Spleen (tissue), 11 donors: ENCODE data around the gene CRK. TPM values are rescaled to one million over a fixed set of nuclear protein-coding genes. Genes with fewer than 3 reads are reported as not detected.
A peak's percentile ranks its signal among the peaks of the same experiment; 100 is the strongest.

Source experiments
- DNase-seq: peaks from one replicate; pipeline ENCODE4 v3.0.0-alpha.2; 2020
- H3K27ac ChIP-seq, 8 donors: fragments of 200-600 bp; sonication (generic) in 7 of 8; 1 replicate in 4 of 8; 2 replicates in 4 of 8; pipeline versions ENCODE4 v1.5.0 to v1.8.0; 2016 to 2021; ENCODE audit warnings: inconsistent platforms in 4 of 8, mild to moderate bottlenecking in 4 of 8, moderate library complexity in 1 of 8
- H3K27me3 ChIP-seq, 7 donors: fragments of 200-600 bp; sonication (generic) in 6 of 7; replicated peaks in 1 of 7; 1 replicate in 4 of 7; 2 replicates in 3 of 7; pipeline versions ENCODE4 v1.5.0 to v1.8.0; 2016 to 2021; ENCODE audit warnings: inconsistent platforms in 3 of 7, mild to moderate bottlenecking in 1 of 7
- H3K36me3 ChIP-seq, 6 donors: fragments of 200-600 bp; sonication (generic) in 5 of 6; 1 replicate in 4 of 6; 2 replicates in 2 of 6; pipeline versions ENCODE4 v1.5.0 to v1.8.0; 2016 to 2021; ENCODE audit warnings: inconsistent platforms in 2 of 6
- H3K4me1 ChIP-seq, 6 donors: fragments of 200-600 bp; sonication (generic) in 5 of 6; 1 replicate in 3 of 6; 2 replicates in 3 of 6; pipeline versions ENCODE4 v1.5.0 to v1.8.0; 2016 to 2021; ENCODE audit warnings: inconsistent platforms in 3 of 6
- H3K4me3 ChIP-seq, 8 donors: fragments of 200-600 bp; sonication (generic) in 7 of 8; 1 replicate in 4 of 8; 2 replicates in 4 of 8; pipeline versions ENCODE4 v1.5.0 to v1.8.0; 2016 to 2021; ENCODE audit warnings: inconsistent platforms in 4 of 8, mild to moderate bottlenecking in 4 of 8, moderate library complexity in 2 of 8
- H3K9me3 ChIP-seq, 8 donors: fragments of 200-600 bp; sonication (generic) in 7 of 8; 1 replicate in 4 of 8; 2 replicates in 4 of 8; pipeline versions ENCODE4 v1.5.0 to v1.8.0; 2016 to 2021; ENCODE audit warnings: inconsistent platforms in 4 of 8
- POLR2A ChIP-seq, 3 donors: fragments of 450-650 bp; IDR thresholded peaks; one replicate each; pipeline ENCODE4 v1.5.1; 2017; ENCODE audit warnings: antibody characterized with exemption in 3 of 3, mild to moderate bottlenecking in 1 of 3
- POLR2AphosphoS5 ChIP-seq, 3 donors: sonication (generic); formaldehyde crosslinking; IDR thresholded peaks; one replicate each; pipeline ENCODE4 v1.5.1; 2017; ENCODE audit warnings: antibody characterized with exemption in 3 of 3
- WGBS, 5 donors: extraction: QIAGEN DNeasy Blood & Tissue Kit in 3 of 5; methylation state at CpG; one replicate each; pipeline versions ENCODE4 v1.1.5 to v1.1.7; 2013 to 2018; 5-methylcytosine and 5-hydroxymethylcytosine counted together
- intact Hi-C: fragments of 100-400 bp; cut with DNase I; formaldehyde crosslinking; loops from one replicate; pipeline ENCODE4 v1.15.0; 2023; ENCODE audit warnings: low total_unique reads
- polyA plus RNA-seq, 3 donors: library from polyadenylated mRNA; stranded (reverse); fragments of 200-250 nt; gene quantifications; one replicate each; pipeline ENCODE4 v1.2.1, GENCODE V29; 2013
- total RNA-seq, 7 donors: library from RNA; depleted of rRNA in 3 of 7; stranded (reverse); fragments of >200 nt in 3 of 7; fragmentation: NEBNext Ultra II Directional in 4 of 7; extraction: Animal tissue kit (Norgen Biotek cat#: 25700) in 4 of 7; gene quantifications; one replicate each; pipeline versions ENCODE4 v1.1.0 to v1.2.1, GENCODE V29; 2016 to 2021
- donor health status: healthy with polysubstance abuse.
- donor health status: DM: no; HTN: no; CAD: no; lungs with moderate emphysema.
- donor health status: DM: no; HTN: no; CAD: no.
- donor health status: Bipolar disorder and iron deficiency.
- donor health status: healthy.
- donor health status: DM: no; HTN: no; CAD: no.
- donor health status: DM: yes; HTN: yes; CAD: no.

Gene CRK
- total and polyA plus RNA-seq, 10 donors = 11.7 to 54.6 (median 43.4) TPM

DNA sequence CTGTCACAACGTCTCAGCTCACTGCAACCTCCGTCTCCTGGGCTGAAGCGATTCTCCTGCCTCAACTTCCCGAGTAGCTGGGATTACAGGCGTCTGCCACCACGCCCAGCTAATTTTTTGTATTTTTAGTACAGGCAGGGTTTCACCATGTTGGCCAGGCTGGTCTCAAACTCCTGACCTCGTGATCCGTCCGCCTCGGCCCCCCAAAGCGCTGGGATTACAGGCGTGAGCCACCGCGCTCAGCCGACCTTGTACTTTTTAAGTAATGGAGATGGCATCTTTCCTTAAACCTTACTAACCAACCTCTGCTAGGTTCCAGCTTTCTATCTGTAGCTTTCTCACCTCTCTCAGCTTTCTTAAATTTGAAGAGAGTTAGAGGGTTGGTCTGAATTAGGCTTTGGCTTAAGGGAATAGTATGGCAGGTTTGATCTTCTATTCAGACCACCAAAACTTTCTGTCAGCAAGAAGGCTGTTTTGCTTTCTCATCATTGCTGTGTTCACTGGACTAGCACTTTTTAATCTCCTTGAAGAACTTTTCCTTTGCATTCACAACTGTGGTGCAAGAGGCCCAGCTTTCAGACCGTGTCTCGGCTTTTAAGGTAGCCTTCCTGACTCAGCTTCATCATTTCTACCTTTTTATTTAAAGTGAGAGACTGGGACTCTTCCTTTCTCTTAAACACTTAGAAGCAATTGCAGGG is 84.0 kb downstream of the CRK start:
- WGBS, 5 donors = 80 to 92% (median 84%) methylated on average over 17 of the region's 17 CpGs
- Histone ChIP-seq H3K27me3 (no peaks in the 10 kb centered on the region), H3K9me3 (no peaks in the 10 kb centered on the region), H3K4me3 (no peak overlapping the region), H3K36me3 (peaks cover 0 to 33% (median 9%) of the 10 kb centered on the region in 6 donors), H3K27ac (no peak overlapping the region), H3K4me1 (peaks cover 49 to 100% (median 95%) of the 10 kb centered on the region in 6 donors)
- DNase-seq = no peak
- intact Hi-C loops = no loop called here
- TF ChIP-seq POLR2AphosphoS5 (IDR thresholded peaks at IDR 0.05) (peak in 1 of 3 donors; percentile 51), POLR2A (IDR thresholded peaks at IDR 0.05) (no peak)

Other genes starting within 250 kb of the CRK start
- gene BHLHA9, start 185.8 kb downstream of the CRK start, total RNA-seq = not detected
- gene BHLHA9, start 185.8 kb downstream of the CRK start, polyA plus RNA-seq = not detected
- gene TRARG1, start 176.6 kb downstream of the CRK start, total RNA-seq = not detected
- under 1 TPM; 0.03 to 0.22 (median 0.11) TPM for gene TRARG1, start 176.6 kb downstream of the CRK start, polyA plus RNA-seq
- gene YWHAE, start 56.0 kb downstream of the CRK start, total RNA-seq = 100 to 1,000 TPM; 234 to 645 (median 289) TPM
- 100 to 1,000 TPM; 104 to 199 (median 142) TPM for gene YWHAE, start 56.0 kb downstream of the CRK start, polyA plus RNA-seq
- gene MYO1C, start 36.5 kb upstream of the CRK start, total RNA-seq = 100 to 1,000 TPM in 2 of 7 donors, 10 to 100 TPM in 5; 49.2 to 135 (median 81.6) TPM
- gene MYO1C, start 36.5 kb upstream of the CRK start, polyA plus RNA-seq = 10 to 100 TPM; 14.6 to 21.6 (median 14.6) TPM
- 100 to 1,000 TPM in 1 of 7 donors, 10 to 100 TPM in 6; 43.1 to 107 (median 55.2) TPM for gene INPP5K, start 60.4 kb upstream of the CRK start, total RNA-seq
- gene INPP5K, start 60.4 kb upstream of the CRK start, polyA plus RNA-seq = 10 to 100 TPM; 22.3 to 35.8 (median 23.4) TPM
- gene PITPNA, start 106.6 kb upstream of the CRK start, total RNA-seq = 10 to 100 TPM; 47.3 to 88.0 (median 68.9) TPM
- gene PITPNA, start 106.6 kb upstream of the CRK start, polyA plus RNA-seq = 10 to 100 TPM; 17.0 to 29.6 (median 17.1) TPM
- gene SLC43A2, start 172.6 kb upstream of the CRK start, total RNA-seq = 10 to 100 TPM; 51.1 to 84.6 (median 67.3) TPM
- gene SLC43A2, start 172.6 kb upstream of the CRK start, polyA plus RNA-seq = 10 to 100 TPM; 12.6 to 26.8 (median 14.9) TPM
- 100 to 1,000 TPM in 2 of 7 donors, 10 to 100 TPM in 5; 55.5 to 112 (median 66.5) TPM for gene SCARF1, start 189.5 kb upstream of the CRK start, total RNA-seq
- gene SCARF1, start 189.5 kb upstream of the CRK start, polyA plus RNA-seq = 10 to 100 TPM in 2 of 3 donors, 1 to 10 TPM in 1; 5.1 to 31.2 (median 13.6) TPM
- gene RILP, start 193.6 kb upstream of the CRK start, total RNA-seq = 10 to 100 TPM; 15.8 to 43.9 (median 28.9) TPM
- gene RILP, start 193.6 kb upstream of the CRK start, polyA plus RNA-seq = 10 to 100 TPM; 14.7 to 25.6 (median 17.4) TPM
- gene PRPF8, start 228.6 kb upstream of the CRK start, total RNA-seq = 100 to 1,000 TPM; 210 to 320 (median 268) TPM
- 10 to 100 TPM; 67.2 to 91.8 (median 74.8) TPM for gene PRPF8, start 228.6 kb upstream of the CRK start, polyA plus RNA-seq